GM19025 (cell line): ENCODE data around the gene ZNF335.

Experiments used
- ATAC-seq: cut with Tn5 transposase; IDR thresholded peaks from one replicate; pipeline ENCODE4 v1.9.1; 2021; ENCODE audit warnings: mild to moderate bottlenecking, low read depth, moderate library complexity; ENCODE audit not compliant: unreplicated experiment

ZNF335 gene

GRCh38 chr20:45971675-45972499, at the start of gene ZNF335:
TSS of gene ZNF335 (minus strand) at chr20:45972203. CDS start at chr20:45971410, 793 bp downstream.
- ATAC-seq = peak; percentile 65

DNA sequence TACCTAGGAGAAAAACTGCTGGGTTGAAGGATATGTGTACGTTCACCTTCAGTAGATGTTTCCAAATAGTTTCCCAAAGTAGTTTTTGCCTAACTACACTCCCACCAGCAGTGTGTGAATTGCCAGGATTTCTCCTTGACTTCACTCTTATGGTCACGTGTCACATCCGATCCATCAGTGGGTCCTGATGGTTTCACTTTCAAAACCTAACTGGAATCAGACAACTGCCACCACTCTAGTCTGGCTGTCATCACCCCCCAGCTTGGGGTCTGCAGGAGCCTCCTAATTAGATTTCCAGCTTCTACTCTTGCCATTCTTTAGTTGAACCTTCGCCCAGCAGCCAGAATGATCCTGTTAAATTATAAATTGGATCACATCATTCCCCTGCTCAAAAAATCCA, 48.6 kb upstream of the ZNF335 start:
- no peak for ATAC-seq

- no peak for ATAC-seq
These were observed 46.6 kb upstream of the ZNF335 start for GRCh38 chr20:46018611-46019010.

DNA sequence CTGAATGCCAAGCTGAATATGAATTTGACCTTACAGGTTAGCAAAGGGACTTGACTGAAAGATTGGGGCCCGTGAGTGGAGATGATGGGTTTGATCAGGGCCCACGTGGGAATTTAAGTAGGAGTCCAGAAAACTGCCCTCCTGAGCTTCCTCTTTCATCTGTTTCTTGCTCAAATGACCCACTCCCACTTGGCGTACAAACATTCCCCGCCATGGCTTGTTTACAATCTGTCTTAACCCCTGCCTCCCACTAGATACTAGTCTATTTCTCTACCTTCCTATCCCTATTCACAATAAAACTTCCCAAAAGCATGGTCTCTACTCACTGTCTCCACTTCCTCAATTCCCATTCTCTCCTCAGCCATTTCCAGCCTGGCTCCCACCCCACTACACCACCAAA, 46.1 kb upstream of the ZNF335 start:
- ATAC-seq = no peak

DNA sequence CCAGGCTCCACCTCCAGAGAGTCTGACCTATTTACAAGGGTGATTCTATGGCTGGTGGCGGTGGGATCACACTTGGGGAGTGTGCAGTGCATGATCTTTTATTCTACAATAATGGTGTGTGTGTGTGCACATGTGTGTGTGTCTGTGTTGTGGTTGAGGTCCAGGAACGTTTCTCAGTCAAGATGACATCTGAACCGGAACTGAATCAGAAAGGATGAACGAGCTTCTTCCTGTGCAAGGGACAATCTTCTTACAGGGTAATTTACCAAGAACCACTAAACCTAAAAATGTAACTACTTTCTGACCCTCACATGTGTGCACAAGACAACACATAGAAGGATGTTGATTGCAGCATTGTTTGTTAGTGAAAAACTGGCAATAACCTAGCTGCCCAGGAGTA, 45.3 kb upstream of the ZNF335 start:
- no peak for ATAC-seq

DNA sequence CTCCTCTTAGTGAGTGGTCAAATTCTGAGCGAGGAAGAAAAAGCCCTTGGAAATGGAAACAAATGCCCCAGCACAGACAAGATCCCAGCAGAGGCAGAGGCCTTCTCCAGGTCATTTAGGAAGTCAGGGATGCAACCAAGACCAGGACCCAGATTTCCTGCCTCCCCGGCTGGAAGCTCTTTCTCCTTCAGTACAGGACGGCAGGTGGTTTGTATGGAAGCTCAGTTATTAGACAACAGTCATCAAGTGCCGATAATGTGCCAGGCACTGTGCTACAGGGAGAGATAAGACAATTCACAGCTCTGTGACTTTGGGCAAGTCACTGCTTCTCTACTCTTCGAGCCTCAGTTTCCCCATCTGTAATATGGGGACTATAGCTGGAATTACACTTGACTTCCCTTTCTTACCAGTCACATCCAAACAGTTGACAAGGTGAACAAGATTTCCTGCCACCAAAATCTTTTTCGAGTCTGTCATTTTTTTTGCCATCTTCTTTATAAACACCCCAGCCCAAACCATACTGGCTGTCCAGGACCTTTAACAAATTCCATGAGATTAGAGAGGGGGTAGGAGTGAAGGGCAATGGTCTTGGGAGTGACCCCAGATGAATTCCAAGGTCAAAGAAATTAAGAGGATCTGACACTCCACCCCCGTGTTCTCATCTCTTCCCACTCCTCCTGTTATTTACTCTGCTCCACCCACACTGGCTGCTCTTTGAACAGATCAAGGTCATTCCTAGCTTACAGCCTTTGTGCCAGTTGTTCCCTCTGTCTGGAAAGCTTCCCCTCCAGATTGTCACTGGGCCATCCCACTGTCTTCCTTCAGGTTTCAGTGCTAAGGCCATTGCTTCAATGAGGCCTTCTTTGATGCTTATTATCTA, 42.8 kb upstream of the ZNF335 start:
- no peak for ATAC-seq

GRCh38 chr20:46013829-46014516, 42.0 kb upstream of the ZNF335 start:
- peak; percentile 64 for ATAC-seq

DNA sequence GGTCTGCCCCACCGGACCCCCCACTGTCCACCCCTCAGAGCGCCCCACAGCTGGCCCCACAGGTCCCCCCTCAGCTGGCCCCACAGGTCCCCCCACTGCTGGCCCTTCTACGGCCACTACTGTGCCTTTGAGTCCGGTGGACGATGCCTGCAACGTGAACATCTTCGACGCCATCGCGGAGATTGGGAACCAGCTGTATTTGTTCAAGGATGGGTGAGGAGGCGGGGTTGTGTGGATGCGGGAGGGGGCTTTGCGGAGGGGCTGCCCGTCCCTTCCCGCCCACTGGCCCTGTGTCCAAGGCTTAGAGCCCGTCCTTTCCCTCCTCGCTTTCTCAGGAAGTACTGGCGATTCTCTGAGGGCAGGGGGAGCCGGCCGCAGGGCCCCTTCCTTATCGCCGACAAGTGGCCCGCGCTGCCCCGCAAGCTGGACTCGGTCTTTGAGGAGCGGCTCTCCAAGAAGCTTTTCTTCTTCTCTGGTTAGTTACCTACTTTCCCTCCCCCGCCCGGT, 41.4 kb upstream of the ZNF335 start:
- ATAC-seq = no peak

DNA sequence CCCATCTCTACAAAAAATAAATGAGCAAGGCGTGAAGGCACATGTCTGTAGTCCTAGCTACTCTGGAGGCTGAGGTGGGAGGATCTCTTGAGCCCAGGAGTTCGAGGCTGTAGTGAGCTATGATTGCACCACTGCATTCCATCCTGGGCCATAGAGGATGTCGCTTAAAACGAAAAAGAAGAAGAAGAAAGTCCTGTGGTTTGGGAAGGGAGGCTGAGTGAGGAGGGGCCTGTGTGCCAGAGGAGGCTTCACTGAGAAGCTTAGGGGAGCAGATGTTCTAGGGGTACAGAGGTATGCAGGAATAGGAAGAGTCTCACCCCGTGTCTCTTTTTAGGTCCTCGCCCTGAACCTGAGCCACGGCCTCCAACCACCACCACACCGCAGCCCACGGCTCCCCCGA, 40.9 kb upstream of the ZNF335 start:
- no peak for ATAC-seq

DNA sequence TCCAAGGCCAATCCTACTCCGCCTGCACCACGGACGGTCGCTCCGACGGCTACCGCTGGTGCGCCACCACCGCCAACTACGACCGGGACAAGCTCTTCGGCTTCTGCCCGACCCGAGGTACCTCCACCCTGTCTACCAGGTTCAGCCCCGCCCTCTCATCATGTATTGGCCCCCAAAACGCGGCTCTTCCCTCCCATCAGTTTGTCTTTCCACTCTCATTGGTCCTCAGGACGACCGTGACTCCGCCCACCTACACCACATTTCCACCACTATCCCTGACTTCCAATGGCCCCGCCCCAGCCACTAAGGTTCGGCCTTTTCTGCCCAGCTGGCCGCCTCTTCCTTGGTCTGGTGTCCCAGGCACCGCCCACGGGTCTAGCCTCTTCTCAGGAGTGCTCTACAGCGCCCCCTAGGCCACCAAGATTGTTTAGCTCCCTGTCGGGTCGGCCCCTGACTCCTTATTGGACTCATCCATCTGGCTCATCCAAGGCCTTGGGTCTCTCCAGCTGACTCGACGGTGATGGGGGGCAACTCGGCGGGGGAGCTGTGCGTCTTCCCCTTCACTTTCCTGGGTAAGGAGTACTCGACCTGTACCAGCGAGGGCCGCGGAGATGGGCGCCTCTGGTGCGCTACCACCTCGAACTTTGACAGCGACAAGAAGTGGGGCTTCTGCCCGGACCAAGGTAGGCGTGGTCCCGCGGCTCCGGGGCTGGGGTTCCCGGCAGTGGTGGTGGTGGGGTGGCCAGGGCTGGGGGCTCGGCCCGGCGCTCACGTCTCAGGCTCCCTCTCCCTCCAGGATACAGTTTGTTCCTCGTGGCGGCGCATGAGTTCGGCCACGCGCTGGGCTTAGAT, 39.9 kb upstream of the ZNF335 start:
- no peak for ATAC-seq

DNA sequence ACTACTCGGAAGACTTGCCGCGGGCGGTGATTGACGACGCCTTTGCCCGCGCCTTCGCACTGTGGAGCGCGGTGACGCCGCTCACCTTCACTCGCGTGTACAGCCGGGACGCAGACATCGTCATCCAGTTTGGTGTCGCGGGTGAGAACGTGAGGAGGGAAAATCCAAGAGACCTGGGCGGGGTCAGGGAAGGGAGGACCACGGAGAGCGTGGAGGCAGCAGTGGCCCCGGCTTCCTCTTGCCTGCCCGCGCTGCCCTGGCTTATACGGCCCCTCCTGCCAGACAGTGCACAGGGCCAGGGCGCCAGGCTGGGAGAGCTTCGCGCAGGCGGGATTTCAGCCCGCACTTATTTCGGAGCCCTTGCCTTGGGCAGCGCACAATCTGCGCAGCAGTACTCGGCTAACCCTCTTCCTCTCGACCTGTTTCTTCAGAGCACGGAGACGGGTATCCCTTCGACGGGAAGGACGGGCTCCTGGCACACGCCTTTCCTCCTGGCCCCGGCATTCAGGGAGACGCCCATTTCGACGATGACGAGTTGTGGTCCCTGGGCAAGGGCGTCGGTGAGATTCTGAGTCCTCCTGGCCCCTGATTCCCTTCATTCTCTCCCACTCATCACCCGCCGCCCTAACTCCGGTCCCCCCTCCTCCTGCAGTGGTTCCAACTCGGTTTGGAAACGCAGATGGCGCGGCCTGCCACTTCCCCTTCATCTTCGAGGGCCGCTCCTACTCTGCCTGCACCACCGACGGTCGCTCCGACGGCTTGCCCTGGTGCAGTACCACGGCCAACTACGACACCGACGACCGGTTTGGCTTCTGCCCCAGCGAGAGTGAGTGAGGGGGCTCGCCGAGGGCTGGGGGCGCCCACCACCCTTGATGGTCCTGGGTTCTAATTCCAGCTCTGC, 38.7 kb upstream of the ZNF335 start:
- ATAC-seq = no peak

- no peak for ATAC-seq
These were observed 37.8 kb upstream of the ZNF335 start for GRCh38 chr20:46009816-46010215.

DNA sequence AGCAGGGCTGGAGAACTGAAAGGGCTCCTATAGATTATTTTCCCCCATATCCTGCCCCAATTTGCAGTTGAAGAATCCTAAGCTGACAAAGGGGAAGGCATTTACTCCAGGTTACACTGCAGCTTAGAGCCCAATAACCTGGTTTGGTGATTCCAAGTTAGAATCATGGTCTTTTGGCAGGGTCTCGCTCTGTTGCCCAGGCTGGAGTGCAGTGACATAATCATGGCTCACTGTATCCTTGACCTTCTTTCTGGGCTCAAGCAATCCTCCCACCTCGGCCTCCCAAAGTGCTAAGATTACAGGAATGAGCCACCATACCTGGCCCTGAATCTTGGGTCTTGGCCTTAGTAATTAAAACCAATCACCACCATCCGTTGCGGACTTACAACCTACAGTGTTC, 35.7 kb upstream of the ZNF335 start:
- ATAC-seq = no peak

DNA sequence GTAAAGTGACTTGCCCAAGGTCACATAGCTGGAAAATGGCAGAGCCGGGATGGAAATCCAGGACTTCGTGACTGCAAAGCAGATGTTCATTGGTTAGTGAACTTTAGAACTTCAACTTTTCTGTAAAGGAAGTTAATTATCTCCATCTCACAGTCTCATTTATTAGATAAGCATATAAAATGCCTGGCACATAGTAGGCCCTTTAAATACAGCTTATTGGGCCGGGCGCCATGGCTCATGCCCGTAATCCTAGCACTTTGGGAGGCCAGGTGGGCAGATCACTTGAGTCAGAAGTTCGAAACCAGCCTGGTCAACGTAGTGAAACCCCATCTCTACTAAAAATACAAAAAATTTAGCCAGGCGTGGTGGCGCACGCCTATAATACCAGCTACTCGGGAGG, 35.0 kb upstream of the ZNF335 start:
- ATAC-seq = no peak

- no peak for ATAC-seq
These were observed 34.2 kb upstream of the ZNF335 start for GRCh38 chr20:46006022-46006705.

GRCh38 chr20:46004889-46005473, 33.0 kb upstream of the ZNF335 start:
- ATAC-seq = no peak

DNA sequence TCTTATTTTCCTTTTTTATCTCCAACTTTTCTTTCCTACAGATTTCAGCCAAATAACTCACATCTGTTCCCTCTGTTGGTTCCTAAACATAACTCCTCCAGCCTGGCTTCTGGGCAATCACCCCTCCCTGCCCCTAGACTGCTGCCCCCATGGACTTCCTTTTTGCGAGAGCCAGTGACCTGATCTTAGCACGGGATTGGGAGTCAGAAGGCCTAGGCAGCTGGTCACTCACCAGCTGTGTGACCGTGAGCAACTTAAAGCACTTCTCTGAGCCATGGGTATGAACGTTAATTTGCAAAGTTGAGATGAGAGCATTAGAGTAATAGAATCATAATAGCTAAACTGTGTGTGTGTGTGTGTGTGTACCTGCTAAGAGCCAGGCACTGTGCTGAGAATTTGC, 32.2 kb upstream of the ZNF335 start:
- ATAC-seq = no peak

DNA sequence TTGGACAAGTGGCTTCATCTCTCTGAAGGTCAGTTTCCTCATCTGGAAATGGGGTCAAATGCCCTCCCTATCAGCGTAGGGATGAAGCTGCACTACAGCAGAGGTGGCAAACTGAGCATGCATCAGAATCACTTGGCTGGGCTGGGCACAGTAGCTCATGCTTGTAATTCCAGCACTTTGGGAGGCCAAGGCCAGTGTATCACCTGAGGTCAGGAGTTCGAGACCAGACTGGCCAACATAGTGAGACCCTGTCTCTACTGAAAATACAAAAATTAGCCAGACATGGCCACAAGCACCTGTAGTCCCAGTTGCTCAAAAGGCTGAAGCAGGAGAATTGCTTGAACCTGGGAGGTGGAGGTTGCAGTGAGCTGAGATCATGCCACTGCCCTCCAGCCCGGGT, 30.0 kb upstream of the ZNF335 start:
- no peak for ATAC-seq
